Loucy (cell line): Measurements from ENCODE around the gene RAPGEF5.

Experiments used
- EZH2phosphoT487 ChIP-seq: fragments of 200-600 bp; IDR thresholded peaks from 2 replicates; pipeline ENCODE4 v1.6.1; 2018; ENCODE audit warnings: antibody characterized with exemption, mild to moderate bottlenecking, moderate library complexity, borderline replicate concordance
- TF ChIP-seq, protein P1 (sequence below): fragments of 200-600 bp; sonication (generic); conservative IDR thresholded peaks from 2 replicates; pipeline ENCODE4 v1.5.1; 2014; ENCODE audit warnings: mild to moderate bottlenecking, antibody characterized with exemption, low read length

DNA sequence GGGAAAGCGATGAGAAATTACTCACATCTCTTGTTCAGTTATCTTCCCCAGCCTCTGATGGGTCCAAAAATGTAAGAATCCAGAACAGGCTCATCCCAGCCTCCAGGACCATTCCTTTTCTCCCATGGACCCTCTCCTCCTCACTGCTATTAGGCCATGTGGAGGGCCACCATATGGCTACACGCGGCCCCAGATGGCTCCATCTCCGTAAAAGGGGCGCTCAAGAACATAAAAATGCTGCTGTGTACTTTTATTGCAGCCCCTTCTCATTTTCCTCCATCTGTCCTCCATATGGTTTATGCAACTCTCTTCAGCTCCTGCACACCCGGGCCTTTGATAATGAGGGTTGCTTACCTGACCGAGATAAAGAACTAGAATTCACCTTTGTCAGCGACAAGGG lies 166.2 kb downstream of the RAPGEF5 start:
- TF ChIP-seq, protein P1, sequence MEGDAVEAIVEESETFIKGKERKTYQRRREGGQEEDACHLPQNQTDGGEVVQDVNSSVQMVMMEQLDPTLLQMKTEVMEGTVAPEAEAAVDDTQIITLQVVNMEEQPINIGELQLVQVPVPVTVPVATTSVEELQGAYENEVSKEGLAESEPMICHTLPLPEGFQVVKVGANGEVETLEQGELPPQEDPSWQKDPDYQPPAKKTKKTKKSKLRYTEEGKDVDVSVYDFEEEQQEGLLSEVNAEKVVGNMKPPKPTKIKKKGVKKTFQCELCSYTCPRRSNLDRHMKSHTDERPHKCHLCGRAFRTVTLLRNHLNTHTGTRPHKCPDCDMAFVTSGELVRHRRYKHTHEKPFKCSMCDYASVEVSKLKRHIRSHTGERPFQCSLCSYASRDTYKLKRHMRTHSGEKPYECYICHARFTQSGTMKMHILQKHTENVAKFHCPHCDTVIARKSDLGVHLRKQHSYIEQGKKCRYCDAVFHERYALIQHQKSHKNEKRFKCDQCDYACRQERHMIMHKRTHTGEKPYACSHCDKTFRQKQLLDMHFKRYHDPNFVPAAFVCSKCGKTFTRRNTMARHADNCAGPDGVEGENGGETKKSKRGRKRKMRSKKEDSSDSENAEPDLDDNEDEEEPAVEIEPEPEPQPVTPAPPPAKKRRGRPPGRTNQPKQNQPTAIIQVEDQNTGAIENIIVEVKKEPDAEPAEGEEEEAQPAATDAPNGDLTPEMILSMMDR: no peak
- no peak for TF ChIP-seq EZH2phosphoT487
